Erythroblast (primary cell): Measurements from ENCODE around the gene SKA3.

Source experiments
- GATA1 ChIP-seq: IDR thresholded peaks from 2 replicates; pipeline ENCODE4 v1.6.1; 2011; ENCODE audit warnings: low read depth, mild to moderate bottlenecking, control low read depth, low read length, moderate library complexity
- POLR2A ChIP-seq: IDR thresholded peaks from 2 replicates; pipeline ENCODE4 v1.6.1; 2011; ENCODE audit warnings: mild to moderate bottlenecking, low read length

DNA sequence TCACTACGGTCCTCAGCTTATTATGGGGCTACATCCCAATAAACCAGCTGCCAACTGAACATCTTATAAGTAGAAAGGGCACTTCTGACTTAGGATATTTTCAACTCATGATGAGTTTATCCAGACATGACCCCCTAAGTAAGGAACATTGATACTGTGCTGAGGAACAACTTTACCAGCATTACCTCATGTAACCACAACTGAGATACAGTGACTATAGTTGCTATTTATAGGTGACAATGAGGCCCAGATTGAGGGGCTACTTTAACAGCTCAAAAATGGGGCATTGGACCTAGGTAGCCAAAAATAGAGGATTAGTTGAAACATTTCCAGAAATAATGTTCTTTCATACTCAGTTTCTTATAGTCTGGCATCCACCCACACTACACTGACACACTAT, 26.8 kb downstream of the SKA3 start:
- TF ChIP-seq POLR2A (no peak), GATA1 (no peak)
